Ascending aorta (tissue), 2 donors: ENCODE data around the gene MEG3. TPM values are rescaled to one million over a fixed set of nuclear protein-coding genes. Genes with fewer than 3 reads are reported as not detected.

Source experiments
- DNase-seq, 2 donors: peaks; one replicate each; pipeline ENCODE4 v3.0.0-alpha.2; 2019; ENCODE audit warnings: low spot score in 2 of 2
- H3K27ac ChIP-seq, 2 donors: fragments of 200-600 bp; sonication (generic); one replicate each; pipeline ENCODE4 v1.5.1; 2016 to 2017; ENCODE audit warnings: mild to moderate bottlenecking in 1 of 2
- H3K27me3 ChIP-seq: fragments of 200-600 bp; sonication (generic); one replicate; pipeline ENCODE4 v1.5.1; 2017
- H3K36me3 ChIP-seq, 2 donors: fragments of 200-600 bp; sonication (generic); one replicate each; pipeline ENCODE4 v1.5.1; 2016
- H3K4me1 ChIP-seq, 2 donors: fragments of 200-600 bp; sonication (generic); one replicate each; pipeline ENCODE4 v1.5.1; 2016 to 2017; ENCODE audit warnings: mild to moderate bottlenecking in 1 of 2
- H3K4me3 ChIP-seq, 2 donors: fragments of 200-600 bp; sonication (generic); one replicate each; pipeline ENCODE4 v1.5.1; 2016 to 2017; ENCODE audit warnings: mild to moderate bottlenecking in 1 of 2
- H3K9me3 ChIP-seq, 2 donors: fragments of 200-600 bp; sonication (generic); one replicate each; pipeline ENCODE4 v1.5.1; 2016
- intact Hi-C: fragments of 100-400 bp; cut with DNase I; formaldehyde crosslinking; loops from one replicate; pipeline ENCODE4 v1.15.1; 2023
- total RNA-seq: library from RNA; depleted of rRNA; stranded (reverse); fragments of >200 nt; gene quantifications from one replicate; pipeline ENCODE4 v1.1.0, GENCODE V29; 2016
- TF ChIP-seq, protein P1 (sequence below), 3 experiments: fragments of 200-600 bp in 2 of 3; fragments of 450-650 bp in 1 of 3; sonication (generic) in 2 of 3; IDR thresholded peaks; one replicate each; pipeline ENCODE4 v1.5.1; 2016 to 2019; ENCODE audit warnings: antibody characterized with exemption in 3 of 3, mild to moderate bottlenecking in 1 of 3, moderate library complexity in 1 of 3

MEG3 gene
- total RNA-seq, 1 donor from 2014 or later, result 105 TPM

DNA sequence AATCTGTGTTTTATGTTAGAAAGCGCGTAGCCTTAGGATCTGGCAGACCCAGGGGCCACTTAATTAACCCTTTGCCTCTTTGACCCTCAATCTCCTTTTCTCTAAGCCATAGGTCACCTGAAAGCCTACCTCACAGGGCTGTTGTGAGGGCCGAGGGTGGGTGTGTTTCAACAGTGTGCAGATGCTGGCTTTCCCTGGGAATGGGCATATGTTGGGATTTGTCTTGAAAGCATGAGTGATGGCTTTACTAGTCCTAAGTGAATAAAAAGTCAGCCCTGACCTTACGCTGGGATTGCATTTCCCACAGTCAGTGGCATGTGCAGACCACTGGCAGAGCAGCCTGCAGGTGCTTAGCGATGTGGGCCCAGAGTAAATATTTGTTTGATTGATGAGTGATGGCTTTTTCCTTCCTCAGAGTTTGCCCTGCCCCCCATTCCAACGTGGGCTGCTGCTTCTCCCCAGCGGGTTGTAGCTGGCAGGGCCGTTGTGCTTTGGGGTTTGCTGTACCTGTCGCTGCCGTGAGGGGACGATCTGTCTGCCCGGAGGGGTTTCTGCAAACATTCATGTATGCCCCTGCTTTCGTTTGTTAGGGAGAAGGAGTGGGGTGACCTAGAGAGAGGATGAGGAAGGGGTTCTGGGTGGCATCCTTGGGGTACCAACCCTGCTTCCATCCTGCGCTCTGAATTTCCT is 31.5 kb downstream of the MEG3 start:
- Histone ChIP-seq H3K27me3 (no peaks in the 10 kb centered on the region), H3K4me3 (no peak overlapping the region), H3K9me3 (no peaks in the 10 kb centered on the region), H3K36me3 (no peaks in the 10 kb centered on the region), H3K27ac (no peak overlapping the region), H3K4me1 (no peaks in the 10 kb centered on the region)
- TF ChIP-seq, protein P1, sequence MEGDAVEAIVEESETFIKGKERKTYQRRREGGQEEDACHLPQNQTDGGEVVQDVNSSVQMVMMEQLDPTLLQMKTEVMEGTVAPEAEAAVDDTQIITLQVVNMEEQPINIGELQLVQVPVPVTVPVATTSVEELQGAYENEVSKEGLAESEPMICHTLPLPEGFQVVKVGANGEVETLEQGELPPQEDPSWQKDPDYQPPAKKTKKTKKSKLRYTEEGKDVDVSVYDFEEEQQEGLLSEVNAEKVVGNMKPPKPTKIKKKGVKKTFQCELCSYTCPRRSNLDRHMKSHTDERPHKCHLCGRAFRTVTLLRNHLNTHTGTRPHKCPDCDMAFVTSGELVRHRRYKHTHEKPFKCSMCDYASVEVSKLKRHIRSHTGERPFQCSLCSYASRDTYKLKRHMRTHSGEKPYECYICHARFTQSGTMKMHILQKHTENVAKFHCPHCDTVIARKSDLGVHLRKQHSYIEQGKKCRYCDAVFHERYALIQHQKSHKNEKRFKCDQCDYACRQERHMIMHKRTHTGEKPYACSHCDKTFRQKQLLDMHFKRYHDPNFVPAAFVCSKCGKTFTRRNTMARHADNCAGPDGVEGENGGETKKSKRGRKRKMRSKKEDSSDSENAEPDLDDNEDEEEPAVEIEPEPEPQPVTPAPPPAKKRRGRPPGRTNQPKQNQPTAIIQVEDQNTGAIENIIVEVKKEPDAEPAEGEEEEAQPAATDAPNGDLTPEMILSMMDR (IDR thresholded peaks at IDR 0.05), result no peak
- intact Hi-C loops, result loop anchor here (10.0 kb wide), 1 partner anchor 777 kb away; no protein-coding TSS in a partner anchor
- DNase-seq, result no peak

DNA sequence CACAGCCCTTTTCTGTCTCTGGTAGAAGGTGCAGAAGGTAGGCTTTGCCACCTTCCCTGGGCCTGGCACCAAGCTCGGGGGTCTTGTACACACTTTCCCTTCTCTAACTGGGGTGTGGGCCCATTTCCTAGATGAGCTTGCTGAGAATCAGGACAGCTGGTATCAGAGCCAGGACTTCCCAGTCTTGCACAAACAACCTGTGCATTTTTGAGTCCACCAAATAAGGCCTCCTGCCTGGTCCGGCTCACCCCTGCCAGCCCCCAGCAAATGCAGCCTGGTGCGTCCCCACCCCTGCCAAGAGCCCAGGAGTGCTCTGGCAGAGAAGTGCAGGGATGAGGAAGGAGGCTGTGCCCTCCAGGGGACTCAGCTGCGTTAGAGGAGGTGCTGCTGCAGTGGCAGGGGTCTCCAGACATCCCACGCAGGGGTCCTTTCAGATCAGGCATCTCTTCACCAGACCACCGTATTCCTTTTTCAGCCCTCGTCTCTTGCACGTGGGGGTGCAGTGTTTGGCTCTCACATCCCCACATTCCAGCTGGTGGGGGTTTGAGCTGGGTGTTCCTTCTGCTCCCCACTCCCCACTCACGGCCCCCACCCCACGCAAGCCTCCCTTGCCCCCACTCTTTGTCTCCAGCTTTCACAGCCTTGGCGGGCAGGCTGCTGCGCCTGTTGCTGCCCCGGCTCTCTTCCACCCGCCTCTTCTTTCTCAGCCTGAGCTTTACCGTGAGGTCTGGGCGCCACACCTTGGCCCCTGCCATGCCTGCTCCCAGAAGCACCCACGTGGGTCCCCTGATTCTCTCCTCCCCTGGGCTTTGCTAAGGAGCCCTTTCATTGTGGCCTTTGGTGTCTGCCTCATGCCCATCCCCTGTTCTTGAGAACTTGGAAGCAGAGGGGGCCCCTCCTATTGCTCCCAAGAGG is 32.3 kb downstream of the MEG3 start:
- TF ChIP-seq, protein P1 (IDR thresholded peaks at IDR 0.05), result no peak
- intact Hi-C loops, result loop anchor here (10.0 kb wide), 1 partner anchor 777 kb away; no protein-coding TSS in a partner anchor
- DNase-seq, result no peak

DNA sequence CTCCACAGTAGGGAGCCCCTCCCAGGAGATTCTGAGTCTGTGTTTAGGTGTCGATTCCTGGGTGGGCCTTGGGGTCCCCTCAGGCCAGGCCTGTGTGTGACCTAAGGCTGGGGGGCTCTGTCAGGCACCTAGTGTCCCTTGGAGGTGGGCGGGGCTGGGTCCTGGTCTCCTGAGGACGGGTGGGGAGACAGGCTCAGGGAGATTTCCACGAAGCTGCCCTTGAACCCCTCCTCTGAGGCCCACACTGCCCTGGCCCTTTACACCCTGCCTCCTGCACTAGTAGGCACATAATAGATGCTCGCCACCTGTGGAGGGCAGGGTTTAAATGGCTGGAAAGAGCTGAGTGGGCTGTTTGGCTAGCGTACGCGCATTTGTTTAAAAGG is 32.9 kb downstream of the MEG3 start:
- DNase-seq, result no peak
- TF ChIP-seq, protein P1 (IDR thresholded peaks at IDR 0.05), result no peak
- no peak overlapping the region for H3K27ac ChIP-seq
- no peaks in the 10 kb centered on the region for H3K9me3 ChIP-seq
- no peaks in the 10 kb centered on the region for H3K27me3 ChIP-seq
- no peaks in the 10 kb centered on the region for H3K36me3 ChIP-seq
- intact Hi-C loops, result loop anchor here (10.0 kb wide), 1 partner anchor 776 kb away; no protein-coding TSS in a partner anchor
- no peak overlapping the region for H3K4me3 ChIP-seq
- H3K4me1 ChIP-seq, result no peaks in the 10 kb centered on the region

More for the DNA sequence above, 32.3 kb downstream of the MEG3 start:
- no peaks in the 10 kb centered on the region for H3K4me1 ChIP-seq
- no peak overlapping the region for H3K27ac ChIP-seq
- no peaks in the 10 kb centered on the region for H3K9me3 ChIP-seq
- no peak overlapping the region for H3K4me3 ChIP-seq
- no peaks in the 10 kb centered on the region for H3K36me3 ChIP-seq
- no peaks in the 10 kb centered on the region for H3K27me3 ChIP-seq

DNA sequence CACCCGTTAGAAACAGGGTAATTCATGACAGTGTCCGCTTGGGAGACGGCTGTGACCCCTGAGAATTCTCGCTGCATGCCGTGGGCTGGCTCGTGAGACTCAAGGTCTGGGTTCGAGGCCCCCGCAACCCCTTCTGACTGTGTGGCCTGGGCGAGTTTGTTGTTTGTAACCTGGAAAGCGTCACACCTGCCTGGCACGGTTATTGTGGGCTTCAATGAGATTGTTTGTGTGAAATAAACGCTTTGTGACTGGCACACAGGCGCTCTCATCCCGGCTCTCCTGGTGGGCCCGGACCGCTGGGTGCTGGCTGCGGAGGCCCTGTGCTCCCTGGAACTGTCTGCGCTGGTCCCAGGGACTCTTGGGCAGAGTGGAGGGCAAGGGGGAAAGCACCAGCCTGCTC is 33.9 kb downstream of the MEG3 start:
- intact Hi-C loops, result loop anchor here (10.0 kb wide), 1 partner anchor 775 kb away; no protein-coding TSS in a partner anchor

DNA sequence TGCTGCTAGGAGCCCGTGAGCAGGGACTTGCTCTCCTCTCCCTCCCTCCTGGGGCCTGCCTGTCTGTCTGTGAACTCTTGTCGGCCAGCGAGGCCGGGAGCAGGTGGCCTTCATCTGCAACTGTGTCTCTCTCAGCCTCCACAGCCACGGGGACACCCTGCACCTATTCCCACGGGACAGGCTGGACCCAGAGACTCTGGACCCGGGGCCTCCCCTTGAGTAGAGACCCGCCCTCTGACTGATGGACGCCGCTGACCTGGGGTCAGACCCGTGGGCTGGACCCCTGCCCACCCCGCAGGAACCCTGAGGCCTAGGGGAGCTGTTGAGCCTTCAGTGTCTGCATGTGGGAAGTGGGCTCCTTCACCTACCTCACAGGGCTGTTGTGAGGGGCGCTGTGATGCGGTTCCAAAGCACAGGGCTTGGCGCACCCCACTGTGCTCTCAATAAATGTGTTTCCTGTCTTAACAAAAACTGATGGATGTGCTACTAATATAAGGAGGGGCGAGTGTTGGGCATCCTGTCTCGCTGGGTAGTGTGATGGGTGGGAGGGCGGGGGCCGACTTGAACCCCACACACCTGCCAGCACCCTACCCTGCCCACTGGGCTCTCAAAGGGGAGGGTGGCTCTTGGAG is 34.8 kb downstream of the MEG3 start:
- no peaks in the 10 kb centered on the region for H3K27me3 ChIP-seq
- H3K36me3 ChIP-seq, result no peaks in the 10 kb centered on the region
- no peak overlapping the region for H3K27ac ChIP-seq
- intact Hi-C loops, result no loop called here
- H3K4me3 ChIP-seq, result no peak overlapping the region
- TF ChIP-seq, protein P1 (IDR thresholded peaks at IDR 0.05), result no peak
- H3K9me3 ChIP-seq, result no peaks in the 10 kb centered on the region
- no peak for DNase-seq
- H3K4me1 ChIP-seq, result no peaks in the 10 kb centered on the region

More for the DNA sequence above, 33.9 kb downstream of the MEG3 start:
- TF ChIP-seq, protein P1 (IDR thresholded peaks at IDR 0.05), result no peak
- H3K9me3 ChIP-seq, result no peaks in the 10 kb centered on the region
- H3K4me3 ChIP-seq, result no peak overlapping the region
- no peaks in the 10 kb centered on the region for H3K27me3 ChIP-seq
- DNase-seq, result no peak
- H3K27ac ChIP-seq, result no peak overlapping the region
- no peaks in the 10 kb centered on the region for H3K4me1 ChIP-seq
- no peaks in the 10 kb centered on the region for H3K36me3 ChIP-seq
